Measurements from ENCODE around the gene CRTAP.
"Not testable (repeated sequence)": the region's sequence is repeated elsewhere in the genome, so short reads cannot be mapped to it uniquely, and the experiment has no call there.

CRTAP gene

DNA sequence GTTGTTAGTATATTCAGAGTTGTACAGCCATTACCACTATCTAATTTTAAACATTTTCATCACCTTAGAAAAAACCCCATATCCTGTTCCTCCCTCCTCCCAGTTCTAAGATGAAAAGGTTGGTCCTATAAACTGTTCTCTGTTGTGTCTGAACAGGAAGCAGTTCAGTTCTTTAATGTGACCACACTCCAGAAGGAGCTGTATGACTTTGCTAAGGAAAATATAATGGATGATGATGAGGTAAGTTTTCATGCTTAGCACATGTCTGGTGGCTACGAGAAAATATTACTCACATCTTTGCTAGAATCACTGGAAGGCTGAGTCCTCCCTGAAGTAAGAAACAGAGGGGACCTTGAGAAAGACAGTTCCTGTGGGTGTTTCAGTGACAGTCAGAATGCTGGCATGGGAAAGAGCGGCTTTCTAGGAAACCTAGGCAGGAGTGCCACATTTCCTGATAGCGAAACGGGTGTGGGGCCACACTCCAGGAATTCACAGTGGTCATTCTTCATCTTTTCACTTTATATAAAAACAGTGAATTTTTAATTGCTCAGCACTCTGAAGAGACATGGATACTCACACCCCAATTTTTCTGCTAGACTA, 20.3 kb downstream of the CRTAP start:
- H3K9me3 ChIP-seq (ENCODE audit: severe bottlenecking) = no peaks in the 10 kb centered on the region
- H3K27me3 ChIP-seq (ENCODE audit: insufficient read depth, poor library complexity, severe bottlenecking) = no peaks in the 10 kb centered on the region
- no peak overlapping the region for H3K4me3 ChIP-seq (ENCODE audit: severe bottlenecking)
- TF ChIP-seq, protein P1, sequence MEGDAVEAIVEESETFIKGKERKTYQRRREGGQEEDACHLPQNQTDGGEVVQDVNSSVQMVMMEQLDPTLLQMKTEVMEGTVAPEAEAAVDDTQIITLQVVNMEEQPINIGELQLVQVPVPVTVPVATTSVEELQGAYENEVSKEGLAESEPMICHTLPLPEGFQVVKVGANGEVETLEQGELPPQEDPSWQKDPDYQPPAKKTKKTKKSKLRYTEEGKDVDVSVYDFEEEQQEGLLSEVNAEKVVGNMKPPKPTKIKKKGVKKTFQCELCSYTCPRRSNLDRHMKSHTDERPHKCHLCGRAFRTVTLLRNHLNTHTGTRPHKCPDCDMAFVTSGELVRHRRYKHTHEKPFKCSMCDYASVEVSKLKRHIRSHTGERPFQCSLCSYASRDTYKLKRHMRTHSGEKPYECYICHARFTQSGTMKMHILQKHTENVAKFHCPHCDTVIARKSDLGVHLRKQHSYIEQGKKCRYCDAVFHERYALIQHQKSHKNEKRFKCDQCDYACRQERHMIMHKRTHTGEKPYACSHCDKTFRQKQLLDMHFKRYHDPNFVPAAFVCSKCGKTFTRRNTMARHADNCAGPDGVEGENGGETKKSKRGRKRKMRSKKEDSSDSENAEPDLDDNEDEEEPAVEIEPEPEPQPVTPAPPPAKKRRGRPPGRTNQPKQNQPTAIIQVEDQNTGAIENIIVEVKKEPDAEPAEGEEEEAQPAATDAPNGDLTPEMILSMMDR (IDR thresholded peaks at IDR 0.05; ENCODE audit: poor library complexity, severe bottlenecking) = no peak
- no peaks in the 10 kb centered on the region for H3K4me1 ChIP-seq (ENCODE audit: insufficient read depth, poor library complexity, severe bottlenecking)
- H3K36me3 ChIP-seq (ENCODE audit: low read depth) = peaks cover 74% of the 10 kb centered on the region
- DNase-seq (ENCODE audit: low spot score) = no peak
- H3K27ac ChIP-seq (ENCODE audit: poor library complexity, severe bottlenecking) = no peak overlapping the region
- ATAC-seq (ENCODE audit: low read depth) = no peak

DNA sequence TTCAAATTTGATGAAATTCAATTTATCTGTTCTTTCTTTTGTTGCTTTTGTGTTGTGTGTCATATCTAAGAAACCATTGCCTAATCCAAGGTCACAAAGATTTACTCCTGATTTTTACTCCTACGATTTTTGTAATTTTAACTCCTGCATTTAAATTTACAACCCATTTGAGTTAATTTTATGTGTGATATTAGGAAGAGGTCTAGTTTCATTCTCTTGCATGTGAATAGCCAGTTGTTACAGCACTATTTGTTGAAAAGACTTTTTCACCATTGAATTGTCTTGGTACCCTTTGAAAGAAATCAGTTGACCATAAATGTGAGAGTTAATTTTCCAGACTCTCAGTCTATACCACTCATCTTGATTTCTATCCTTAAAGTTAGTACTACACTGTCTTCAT, 23.9 kb downstream of the CRTAP start:
- DNase-seq (ENCODE audit: low spot score) = no peak
- no peak for ATAC-seq (ENCODE audit: low read depth)
- Histone ChIP-seq H3K36me3 (ENCODE audit: low read depth) (peaks cover 69% of the 10 kb centered on the region), H3K4me1 (ENCODE audit: insufficient read depth, poor library complexity, severe bottlenecking) (no peaks in the 10 kb centered on the region), H3K9me3 (ENCODE audit: severe bottlenecking) (no peaks in the 10 kb centered on the region), H3K27ac (ENCODE audit: poor library complexity, severe bottlenecking) (no peak overlapping the region), H3K27me3 (ENCODE audit: insufficient read depth, poor library complexity, severe bottlenecking) (no peaks in the 10 kb centered on the region), H3K4me3 (ENCODE audit: severe bottlenecking) (no peak overlapping the region)
- TF ChIP-seq, protein P1 (IDR thresholded peaks at IDR 0.05; ENCODE audit: poor library complexity, severe bottlenecking) = no peak

DNA sequence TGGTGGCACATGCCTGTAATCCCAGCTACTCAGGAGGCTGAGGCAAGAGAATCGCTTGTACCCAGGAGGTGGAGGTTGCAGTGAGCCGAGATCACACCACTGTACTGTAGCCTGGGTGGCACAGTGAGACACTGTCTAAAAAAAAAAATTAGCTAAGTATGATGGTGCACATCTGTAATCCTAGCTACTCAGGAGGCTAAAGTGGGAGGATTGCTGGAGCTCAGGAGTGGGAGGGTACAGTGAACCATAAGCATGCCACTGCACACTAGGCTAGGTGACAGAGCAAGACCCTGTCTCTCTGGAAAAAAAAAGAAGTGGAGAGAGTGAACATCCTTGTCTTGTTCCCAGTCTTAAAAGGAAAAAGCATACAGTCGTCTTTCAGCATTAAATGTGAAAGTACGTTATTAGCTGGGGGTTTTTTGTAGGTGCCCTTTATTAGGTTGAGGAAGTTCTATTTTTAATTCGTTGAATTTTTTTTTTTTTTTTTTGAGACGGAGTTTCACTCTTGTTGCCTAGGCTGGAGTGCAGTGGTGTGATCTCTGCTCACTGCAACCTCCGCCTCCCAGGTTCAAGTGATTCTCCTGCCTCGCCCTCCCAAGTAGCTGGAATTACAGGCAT, 25.3 kb downstream of the CRTAP start:
- H3K4me3 ChIP-seq (ENCODE audit: severe bottlenecking); DNase-seq (ENCODE audit: low spot score); H3K27ac ChIP-seq (ENCODE audit: poor library complexity, severe bottlenecking); H3K9me3 ChIP-seq (ENCODE audit: severe bottlenecking); H3K4me1 ChIP-seq (ENCODE audit: insufficient read depth, poor library complexity, severe bottlenecking); ATAC-seq (ENCODE audit: low read depth); H3K27me3 ChIP-seq (ENCODE audit: insufficient read depth, poor library complexity, severe bottlenecking): not testable (repeated sequence)
- H3K36me3 ChIP-seq (ENCODE audit: low read depth) = peaks cover 61% of the 10 kb centered on the region

DNA sequence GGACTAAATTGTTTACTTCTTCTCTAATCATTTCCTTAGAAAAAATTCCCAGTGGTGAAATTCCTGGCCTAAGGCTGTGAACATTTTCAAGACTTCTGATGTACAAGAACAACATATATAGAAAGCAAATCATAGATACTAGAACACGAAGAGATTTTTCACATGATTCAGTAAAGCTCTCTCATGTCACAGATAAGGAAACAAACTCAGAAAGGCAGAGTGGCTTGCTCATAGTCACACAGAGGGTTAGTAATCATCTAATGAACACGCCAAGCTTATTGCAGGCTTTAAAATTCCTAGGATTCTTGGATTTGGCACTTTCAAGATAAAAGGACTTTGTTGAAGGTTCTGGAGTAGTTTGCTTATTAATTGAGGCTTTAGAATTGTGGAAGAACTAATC, 26.2 kb downstream of the CRTAP start:
- ATAC-seq (ENCODE audit: low read depth) (no peak), DNase-seq (ENCODE audit: low spot score) (no peak)
- Histone ChIP-seq H3K4me3 (ENCODE audit: severe bottlenecking) (no peak overlapping the region), H3K27ac (ENCODE audit: poor library complexity, severe bottlenecking) (no peak overlapping the region), H3K9me3 (ENCODE audit: severe bottlenecking) (no peaks in the 10 kb centered on the region), H3K4me1 (ENCODE audit: insufficient read depth, poor library complexity, severe bottlenecking) (no peaks in the 10 kb centered on the region), H3K27me3 (ENCODE audit: insufficient read depth, poor library complexity, severe bottlenecking) (no peaks in the 10 kb centered on the region), H3K36me3 (ENCODE audit: low read depth) (peaks cover 52% of the 10 kb centered on the region)
- TF ChIP-seq, protein P1 (IDR thresholded peaks at IDR 0.05; ENCODE audit: poor library complexity, severe bottlenecking) = no peak

DNA sequence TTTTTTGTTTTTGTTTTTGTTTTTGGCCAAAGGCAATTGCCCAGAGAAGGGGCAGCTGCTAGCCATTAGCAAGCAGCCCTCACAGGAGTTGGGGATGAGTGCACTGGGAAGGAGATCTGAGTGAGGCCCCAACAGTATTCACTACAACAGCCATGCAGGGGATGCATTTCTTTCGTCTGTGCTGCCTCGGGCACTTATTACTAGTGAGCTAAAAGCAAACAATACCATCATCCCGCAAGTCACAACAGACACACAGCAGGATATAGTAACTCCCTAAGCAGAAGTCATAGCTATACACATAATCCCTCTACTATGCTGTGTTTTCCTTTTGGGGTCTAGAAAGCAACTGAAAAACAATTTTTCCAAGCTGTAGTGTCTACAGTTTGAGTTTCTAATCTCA, 27.2 kb downstream of the CRTAP start:
- no peak overlapping the region for H3K4me3 ChIP-seq (ENCODE audit: severe bottlenecking)
- ATAC-seq (ENCODE audit: low read depth) (no peak), DNase-seq (ENCODE audit: low spot score) (no peak)
- TF ChIP-seq, protein P1 (IDR thresholded peaks at IDR 0.05; ENCODE audit: poor library complexity, severe bottlenecking) = no peak
- no peaks in the 10 kb centered on the region for H3K4me1 ChIP-seq (ENCODE audit: insufficient read depth, poor library complexity, severe bottlenecking)
- no peaks in the 10 kb centered on the region for H3K9me3 ChIP-seq (ENCODE audit: severe bottlenecking)
- H3K27me3 ChIP-seq (ENCODE audit: insufficient read depth, poor library complexity, severe bottlenecking) = no peaks in the 10 kb centered on the region
- H3K27ac ChIP-seq (ENCODE audit: poor library complexity, severe bottlenecking) = no peak overlapping the region
- H3K36me3 ChIP-seq (ENCODE audit: low read depth) = peaks cover 42% of the 10 kb centered on the region
